Activated CD8-positive, alpha-beta memory T cell treated with anti-CD3 and anti-CD28 coated beads, Interleukin-2, amount 50 U/mL, for 48 hours (primary cell): ENCODE measurements around the gene CASP7.
"Not testable (repeated sequence)": the region's sequence is repeated elsewhere in the genome, so short reads cannot be mapped to it uniquely, and the experiment has no call there.

Source experiments
- DNase-seq: peaks from one replicate; pipeline ENCODE4 v3.0.0-alpha.2; 2020

CASP7 gene

DNA sequence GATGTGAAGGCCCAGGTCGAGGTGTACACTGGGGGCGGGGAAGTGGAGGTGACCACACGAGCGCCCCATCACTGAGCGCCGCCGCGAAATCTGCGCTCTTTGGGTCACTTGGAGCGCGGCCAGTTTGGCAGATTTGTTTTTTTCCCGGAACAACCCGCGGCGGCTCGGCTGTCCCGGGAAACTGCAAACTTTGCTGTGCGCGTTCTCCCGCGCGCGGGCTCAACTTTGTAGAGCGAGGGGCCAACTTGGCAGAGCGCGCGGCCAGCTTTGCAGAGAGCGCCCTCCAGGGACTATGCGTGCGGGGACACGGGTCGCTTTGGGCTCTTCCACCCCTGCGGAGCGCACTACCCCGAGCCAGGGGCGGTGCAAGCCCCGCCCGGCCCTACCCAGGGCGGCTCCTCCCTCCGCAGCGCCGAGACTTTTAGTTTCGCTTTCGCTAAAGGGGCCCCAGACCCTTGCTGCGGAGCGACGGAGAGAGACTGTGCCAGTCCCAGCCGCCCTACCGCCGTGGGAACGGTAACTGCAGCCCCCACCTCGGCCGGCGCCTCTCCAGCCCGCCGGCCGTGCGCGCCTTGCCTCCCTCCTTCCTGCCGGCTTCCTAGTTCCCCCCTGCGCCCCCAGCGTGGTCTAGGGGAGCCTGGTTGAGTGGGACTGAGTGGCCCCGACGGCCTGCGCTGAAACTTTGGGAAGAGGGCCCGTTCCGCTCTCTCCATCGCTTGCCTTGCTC, at the start of gene CASP7:
CASP7 (plus strand) TSS at position 450 of the 727 bp plus-strand sequence. CDS start 17,582 bp downstream, outside the sequence.
- DNase-seq, result peak; percentile 87

DNA sequence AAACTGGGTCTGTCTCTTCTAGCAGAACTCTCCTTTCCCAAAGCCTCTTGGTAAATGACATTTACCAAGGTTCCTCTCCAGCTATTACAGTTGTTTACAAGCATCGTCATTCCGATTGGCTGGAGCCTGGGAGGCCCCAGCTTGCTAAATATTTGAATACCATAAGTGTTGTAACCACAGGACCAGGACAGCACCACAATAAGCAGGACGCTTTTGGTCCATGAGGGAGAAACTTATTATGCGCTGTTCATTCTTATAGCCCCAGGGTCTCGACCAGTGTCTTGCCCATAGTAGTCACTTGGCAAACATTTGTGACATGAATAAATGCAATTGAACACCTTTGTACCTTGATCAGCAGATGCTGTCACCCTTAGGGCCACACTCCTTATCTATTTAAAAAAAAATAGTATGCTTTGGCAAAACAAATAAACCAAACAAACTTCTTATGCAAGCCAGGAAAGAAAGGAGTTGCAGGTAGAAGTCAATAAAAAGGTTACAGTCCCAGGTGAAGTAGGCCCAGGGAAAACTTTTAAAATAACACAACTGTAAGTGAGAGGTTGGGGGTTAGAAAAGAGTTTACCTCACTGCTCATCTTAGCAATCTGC, 48.7 kb upstream of the CASP7 start:
- no peak for DNase-seq

DNA sequence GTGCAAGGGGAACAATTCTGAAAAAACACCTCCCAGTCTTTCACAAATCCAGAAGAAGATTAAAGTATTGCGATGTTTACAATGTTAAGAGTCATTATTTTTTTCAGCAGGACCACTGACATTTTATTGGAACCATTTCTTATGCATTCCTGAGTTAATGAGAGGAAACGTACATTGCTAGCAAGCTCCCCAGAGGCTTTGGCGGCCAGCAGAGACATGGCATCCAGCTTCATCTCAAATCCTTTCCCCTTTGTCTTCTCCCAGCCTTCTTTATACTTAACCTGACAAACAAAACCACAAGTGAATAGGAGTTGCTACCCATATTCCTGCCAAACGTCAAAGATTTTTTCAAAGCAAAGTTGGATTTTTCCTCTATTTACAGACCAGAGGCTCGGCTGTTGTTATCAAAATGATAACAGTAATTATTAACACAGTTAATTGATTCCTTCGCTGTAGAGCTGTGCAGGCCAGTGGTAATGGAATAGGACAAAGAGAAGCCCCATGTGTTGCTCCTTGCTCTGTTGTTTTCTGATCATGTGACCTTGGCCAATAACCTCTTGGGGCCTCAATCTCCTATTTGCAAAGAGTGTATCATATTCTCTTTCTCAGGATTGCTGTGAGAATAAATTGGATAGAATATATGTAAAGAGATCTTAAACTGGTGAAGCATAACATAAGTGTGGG, 47.9 kb upstream of the CASP7 start:
- DNase-seq, result no peak

DNA sequence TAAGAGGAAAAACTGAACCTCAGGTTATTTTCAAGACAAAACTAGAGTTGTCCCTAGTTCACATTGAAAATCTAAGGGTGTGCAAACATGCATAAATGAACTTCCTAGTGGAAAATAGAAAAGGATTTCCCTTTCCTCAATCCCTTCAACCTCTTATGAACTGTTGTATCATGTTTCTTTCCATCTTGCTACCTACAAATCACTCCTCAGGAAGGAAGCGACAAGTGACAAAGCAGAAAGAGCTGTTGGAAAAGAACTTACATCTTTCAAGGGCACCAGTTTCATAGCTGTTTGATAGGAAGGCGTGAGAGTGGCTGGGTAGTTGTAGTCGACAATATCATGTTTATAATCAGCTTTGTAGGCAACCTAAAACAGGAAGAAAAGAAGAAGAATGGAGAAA, 39.7 kb upstream of the CASP7 start:
- DNase-seq, result no peak

DNA sequence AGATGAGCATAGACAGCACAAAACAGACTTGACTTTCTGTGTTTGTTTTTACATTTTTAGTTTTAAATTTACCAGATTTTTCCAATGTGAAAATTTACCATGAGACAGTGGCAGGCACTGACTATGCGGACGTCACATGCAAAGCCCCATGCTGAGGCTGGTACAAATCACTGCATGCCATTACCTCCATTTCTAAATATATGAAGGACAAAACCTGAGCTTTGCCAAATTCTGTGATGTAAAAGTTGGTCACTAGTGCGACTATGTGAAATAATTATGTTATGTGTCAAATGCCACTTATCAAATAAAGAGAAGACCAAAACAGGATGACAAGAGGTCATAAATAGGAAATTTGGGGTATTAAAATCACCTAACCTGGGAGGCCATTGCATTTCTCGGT, 38.0 kb upstream of the CASP7 start:
- no peak for DNase-seq

DNA sequence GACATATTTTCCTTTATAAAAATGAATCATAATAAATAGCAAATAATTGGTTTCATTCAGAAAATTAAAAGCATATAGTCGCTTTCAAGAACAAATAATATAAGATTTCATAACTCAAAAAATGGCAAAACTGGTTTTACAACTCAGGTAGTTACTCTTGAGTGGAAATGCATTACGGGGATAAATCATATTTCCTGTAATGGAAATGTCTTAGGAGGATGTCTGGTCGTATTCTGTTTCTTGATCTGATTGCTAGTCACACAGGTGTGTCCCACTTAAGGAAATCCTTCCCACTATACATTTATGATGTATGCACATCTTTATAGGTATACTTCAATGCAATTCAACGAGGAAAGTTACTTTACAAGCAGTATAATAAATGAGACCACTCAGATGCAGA, 36.5 kb upstream of the CASP7 start:
- DNase-seq, result no peak

DNA sequence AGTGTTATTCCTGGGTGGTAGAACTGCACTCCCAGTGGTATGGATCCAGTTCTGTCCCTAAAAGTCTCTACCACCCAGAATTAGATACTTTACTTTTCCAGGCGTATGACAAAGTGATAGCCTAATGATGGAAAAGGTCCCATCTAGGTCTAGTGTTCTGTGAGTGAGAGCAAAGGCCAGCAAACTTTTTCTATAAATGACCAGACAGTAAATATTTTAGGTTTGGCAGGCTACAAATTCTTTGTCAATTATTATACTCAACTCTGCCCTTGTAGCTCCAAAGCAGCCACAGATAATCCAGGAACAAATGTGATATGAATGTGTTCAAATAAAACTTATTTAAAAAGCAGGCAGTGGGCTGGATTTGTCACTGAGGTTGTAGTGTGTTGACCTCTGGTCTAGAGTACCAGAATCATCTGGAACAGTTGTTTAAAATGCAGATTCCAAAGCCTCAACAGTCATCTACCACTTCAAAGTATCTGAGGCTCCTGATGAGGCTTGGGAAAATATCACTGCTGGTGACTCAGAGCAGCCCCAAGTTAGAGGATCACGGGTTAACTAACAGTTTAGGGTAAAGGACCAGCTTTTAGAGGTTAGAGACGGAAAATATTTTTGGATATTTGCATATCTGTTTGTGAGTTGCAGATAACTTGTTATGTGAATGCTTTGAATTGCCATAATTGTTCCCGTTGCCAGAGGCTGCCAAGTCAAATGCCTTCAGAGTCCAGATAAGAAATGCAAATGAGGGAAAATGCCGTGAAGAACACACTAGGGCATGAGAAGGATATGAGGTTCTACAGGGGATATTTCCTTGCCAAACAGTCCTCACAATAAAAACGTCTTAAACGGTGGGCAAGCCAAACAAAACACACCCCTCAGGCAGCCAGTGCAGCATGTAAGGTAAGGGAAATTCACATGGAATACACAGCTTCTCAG, 35.3 kb upstream of the CASP7 start:
- no peak for DNase-seq

DNA sequence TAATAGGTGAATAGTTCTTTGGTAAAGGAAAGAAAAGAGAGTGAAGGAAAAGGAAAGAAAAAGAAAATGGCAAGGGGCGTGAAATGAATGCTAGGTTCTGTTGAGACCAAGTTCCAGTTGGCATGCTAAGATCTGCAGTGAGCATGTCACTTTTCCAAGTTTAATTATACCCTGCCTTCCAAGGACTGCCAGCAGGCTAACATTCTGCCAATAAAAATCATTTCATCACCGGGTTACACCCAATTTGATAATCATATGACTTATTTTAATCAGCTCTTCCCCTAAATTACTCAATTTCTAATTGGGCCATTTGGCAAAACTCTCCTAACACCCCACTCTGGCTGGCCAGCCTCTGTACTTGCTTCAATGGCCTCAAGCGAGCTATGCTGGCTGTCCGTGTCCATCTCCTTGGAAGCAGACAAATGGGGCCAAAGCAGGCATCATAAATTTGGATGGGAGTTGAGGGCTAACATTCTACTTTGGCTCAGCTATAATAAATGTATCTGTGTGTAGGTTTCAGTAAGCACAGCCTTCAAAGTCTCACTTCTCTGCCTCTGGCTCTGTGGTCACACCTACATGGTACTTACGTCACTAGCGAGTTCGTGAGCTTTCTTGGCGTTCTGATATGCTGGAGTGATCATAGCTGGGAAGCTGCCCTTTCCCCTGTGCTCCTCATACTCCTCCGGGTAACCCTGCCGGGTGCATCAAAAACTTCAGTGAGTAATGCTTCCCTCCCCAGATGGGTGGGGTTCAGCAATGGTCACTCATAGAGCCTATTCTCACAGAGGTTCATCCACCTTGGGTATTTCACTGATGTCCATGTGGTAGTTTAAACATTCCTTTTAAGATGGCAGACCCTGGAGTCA, 33.1 kb upstream of the CASP7 start:
- no peak for DNase-seq

DNA sequence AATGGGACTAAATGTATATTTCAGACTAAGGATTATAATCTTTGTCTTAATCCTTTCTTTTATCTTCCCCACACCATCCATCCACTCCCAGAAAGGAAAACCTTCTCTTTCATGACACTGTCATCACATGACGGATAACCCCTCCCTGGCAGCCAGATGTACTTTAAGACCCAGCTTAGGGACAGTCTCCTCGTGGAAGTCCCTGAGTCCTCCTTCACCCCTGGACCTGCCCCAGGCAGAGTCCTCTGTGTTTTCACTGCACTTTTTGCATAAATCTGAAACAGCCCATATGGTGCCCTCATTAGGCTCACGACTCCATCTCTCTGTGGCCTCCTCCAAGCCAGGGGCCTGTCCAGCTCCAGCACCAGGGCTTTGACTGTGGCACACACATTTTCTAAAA, 31.9 kb upstream of the CASP7 start:
- DNase-seq, result no peak

DNA sequence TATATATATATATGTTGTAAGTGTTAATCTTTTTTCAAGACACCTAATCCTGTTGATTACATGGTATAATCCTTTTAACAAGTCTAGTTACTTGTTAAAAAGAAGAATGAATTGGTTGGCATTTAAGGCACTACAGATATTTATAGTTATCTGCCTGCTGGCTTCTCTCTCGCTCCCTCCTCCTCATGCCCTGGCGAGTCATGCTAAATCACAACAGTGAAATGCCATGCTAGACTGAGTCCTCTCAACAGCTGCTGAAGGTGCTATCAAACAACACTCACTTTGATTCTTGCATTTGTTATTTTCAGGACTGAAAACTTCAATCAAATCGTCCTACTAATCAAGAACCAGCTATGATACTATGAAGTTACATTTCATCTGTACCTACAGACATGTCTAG, 31.2 kb upstream of the CASP7 start:
- DNase-seq, result no peak

DNA sequence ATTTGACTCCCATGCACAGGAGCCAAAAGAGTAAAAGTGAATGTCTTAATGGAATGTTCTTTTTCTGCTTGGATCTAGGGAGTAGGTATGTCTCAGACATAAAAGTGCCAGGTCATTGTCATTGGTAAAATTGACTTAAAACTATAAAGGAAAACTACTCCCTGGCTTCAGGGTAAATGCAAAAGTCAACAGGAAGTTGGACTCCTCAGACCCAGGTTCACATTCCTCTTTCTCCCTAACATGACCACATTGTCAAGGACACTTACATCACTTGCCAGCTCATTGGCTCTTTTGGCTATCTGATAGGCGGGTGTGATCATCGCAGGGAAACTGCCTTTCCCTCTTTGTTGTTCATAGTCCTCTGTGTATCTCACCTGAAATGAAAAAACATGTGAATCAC, 29.5 kb upstream of the CASP7 start:
- DNase-seq, result no peak

DNA sequence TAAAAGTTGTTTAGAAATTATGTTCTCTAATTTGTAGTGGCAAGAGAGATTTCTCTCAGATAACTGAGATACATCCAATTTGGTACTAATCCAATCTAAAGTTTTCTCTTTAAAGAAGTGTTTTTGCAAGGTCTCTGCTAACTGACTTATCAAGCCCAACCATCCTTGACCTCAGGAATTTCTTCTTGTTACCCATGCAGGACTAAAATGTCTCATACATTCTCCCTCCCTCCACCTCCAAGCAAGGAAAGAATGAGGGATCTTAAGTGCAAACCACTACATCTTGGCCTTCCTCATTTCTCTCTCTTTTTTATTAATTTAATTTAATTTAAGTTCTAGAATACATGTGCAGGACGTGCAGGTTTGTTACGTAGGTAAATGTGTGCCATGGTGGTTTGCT, 28.7 kb upstream of the CASP7 start:
- no peak for DNase-seq

DNA sequence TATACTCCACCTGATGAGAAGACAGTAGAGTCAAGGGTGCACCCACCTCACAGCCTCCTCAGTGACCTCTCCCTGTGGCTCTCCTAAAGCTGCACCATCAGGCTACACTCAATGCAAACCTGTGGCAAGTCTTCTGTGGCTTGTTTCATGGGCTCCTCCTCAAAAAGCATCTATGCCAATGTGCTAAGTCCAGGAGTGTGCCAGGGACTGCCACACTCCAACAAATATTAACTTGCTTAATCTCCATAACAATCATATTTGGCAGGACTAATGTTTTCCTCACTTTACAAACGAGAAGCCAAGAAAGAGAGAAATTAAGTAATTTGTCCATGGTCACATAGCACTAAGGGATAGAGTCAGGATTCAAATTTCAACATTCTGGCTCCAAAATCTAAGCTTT, 27.8 kb upstream of the CASP7 start:
- no peak for DNase-seq

DNA sequence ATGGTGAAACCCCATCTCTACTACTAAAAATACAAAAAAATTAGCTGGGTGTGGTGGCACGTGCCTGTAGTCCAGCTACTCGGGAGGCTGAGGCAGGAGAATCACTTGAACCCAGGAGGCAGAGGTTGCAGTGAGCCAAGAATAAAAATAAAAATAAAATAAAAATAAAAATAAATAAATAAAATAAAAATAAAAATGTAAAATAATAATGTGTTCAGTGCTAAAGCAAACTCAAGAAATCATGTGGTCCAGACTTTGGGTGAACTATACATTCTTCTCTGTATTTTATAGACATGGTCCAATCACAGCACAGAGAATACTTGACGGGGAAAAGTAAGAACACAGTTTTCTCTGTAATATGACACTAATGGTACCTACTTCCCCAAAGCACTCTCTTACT, 27.3 kb upstream of the CASP7 start:
- DNase-seq, result not testable (repeated sequence)

DNA sequence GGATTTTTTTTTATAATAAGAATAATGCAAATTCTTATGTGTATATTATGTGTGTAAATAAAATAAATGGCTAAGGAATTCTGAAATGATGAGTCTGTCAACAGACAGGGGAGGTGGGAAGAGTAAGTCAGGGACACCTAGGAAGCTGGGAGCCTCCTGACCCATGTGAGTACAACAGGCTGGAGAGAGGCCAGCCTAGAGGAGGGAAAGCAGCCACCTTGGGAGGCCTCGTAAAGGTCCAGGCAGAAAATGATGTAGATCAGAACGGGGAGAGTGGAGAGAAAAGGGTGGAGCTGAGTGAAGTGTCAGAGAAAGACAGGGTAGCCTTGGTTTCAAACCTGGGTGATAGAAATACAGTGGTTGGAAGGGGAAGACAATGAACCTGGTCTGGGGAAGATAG, 22.8 kb upstream of the CASP7 start:
- DNase-seq, result no peak

DNA sequence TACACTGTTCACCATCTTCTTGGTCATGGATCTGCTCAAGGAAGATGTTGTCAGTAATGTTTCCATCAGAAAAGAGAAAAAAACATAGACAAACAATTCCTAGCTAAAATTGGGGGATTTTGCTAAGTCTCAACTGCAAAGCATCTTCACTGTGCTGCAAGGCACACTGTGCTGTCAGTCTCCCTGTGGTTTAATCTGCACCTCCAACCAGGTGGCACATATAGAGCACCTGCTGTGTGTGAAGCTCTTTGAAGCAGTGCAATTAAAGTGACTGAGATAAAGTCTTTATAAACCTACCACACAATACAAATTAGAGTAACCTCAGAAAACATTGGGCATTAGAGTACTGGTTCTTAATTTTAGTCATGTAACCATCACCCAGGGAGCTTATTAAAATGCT, 22.2 kb upstream of the CASP7 start:
- no peak for DNase-seq

DNA sequence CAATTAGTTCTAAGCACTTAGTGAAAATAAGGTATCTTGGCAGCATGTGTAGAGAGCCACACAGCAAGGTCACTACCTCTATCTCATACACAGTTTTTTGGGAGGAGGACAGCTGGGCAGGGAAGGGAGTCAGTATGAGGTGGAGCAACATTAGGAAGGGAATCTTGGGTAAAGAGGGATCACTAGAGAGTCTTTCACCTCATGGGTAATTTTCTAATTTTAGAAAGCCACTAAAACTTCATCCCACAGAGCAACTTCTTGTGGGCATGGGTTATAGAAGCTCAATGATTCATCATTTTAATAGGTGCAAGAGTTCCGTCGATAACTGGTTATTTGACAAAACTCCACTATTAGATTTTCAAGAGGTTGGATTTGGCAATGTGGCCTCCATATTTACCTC, 18.4 kb upstream of the CASP7 start:
- no peak for DNase-seq

DNA sequence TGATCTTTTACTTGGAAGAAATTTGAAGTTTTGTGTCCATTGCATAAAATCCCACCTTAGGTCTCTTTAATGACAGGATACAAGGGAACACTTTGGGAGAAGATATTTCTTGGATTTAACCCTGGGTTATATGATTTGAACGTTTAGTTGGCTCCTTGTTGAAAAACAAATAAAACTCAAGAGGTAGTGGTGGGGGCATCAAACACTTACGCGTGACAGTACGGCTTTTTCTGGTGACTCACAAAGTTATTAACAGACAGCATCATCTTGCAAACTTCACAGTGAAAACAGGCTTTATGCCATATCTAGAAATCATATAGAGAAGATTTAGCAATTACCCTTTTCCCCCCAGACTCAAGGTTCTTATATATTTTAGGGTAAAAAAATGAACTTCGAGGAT, 16.6 kb upstream of the CASP7 start:
- no peak for DNase-seq

DNA sequence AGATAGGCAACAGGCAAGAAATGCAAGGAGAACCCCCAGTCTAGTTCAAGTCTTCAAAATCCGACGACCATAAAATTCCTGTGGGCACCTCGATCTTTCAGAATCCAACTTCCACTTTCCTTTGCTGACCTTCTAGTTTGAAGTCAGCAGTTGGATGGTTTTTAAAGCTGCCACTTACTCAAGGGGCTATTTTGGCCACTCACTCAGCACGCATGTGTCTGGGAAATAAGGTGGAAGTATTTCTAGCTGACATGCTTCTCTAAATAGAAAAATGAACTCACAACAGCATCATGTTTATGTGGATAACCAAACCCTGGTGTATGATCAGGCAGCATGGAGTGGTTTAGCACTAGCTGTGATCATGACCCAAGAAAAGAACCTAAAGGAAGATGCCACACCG, 15.8 kb upstream of the CASP7 start, which contains the start of gene NRAP:
NRAP (minus strand) TSS at position 134 of the 400 bp plus-strand sequence. CDS start 159 bp downstream, outside the sequence.
- DNase-seq, result no peak

DNA sequence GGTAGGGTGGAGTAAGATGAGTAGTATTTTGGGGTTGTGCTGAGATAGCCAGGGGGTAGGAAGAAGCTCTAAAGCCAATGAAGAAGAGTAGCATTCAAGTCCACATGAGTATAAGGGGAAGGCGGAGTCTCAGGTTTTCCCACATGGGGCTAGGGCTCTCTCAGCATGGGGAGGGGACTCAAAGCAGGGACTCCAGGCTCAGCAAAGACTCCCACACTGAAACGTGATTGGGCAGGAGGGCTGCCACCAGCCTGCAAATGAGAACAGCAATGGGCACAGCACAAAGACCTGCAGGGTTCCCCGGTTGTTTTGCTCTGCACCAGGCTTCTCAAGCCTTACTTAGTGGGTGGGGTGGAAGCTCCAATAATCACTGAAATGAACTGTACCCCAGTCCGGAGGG, 14.4 kb upstream of the CASP7 start:
- DNase-seq, result no peak

DNA sequence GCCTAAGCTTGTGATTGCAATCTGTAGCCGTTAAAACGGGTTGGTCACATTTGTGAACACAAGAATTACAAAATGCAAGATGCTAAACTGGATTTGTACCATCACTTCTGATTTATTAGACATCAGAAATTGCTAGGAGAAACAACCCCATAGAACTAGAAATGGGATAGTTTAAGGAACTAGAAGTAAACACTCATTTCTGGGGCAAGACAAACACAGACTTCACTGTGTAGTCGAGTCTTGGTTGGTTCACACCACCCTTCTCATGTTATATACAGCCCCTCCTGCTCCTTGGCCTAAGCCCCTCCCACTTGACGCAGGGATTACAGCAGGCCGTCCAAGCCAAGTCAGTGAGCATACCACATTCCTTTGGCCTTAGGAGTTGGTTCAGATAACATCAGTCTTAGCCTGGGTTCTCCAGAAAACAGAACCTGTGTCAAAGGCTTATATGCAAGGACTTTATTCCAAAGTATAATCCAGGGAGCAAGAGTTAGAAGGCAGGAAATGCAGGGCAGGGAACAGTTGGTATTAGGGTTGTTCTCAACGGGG, 13.8 kb upstream of the CASP7 start:
- DNase-seq, result no peak
